Progenitor cell of endocrine pancreas (in vitro differentiated cells): ENCODE data around the gene KCTD19. TPM values are rescaled to one million over a fixed set of nuclear protein-coding genes. Genes with fewer than 3 reads are reported as not detected.

Experiments
- DNase-seq: peaks from one replicate; pipeline ENCODE4 v3.0.0; 2021; ENCODE audit warnings: low spot score; ENCODE audit not compliant: unreplicated experiment
- H3K27ac Mint-ChIP-seq: 2 replicates; pipeline ENCODE4 v1.8.0; 2021; ENCODE audit warnings: mild to moderate bottlenecking, moderate library complexity, mixed read lengths
- H3K27me3 Mint-ChIP-seq: 2 replicates; pipeline ENCODE4 v1.8.0; 2021; ENCODE audit warnings: mixed read lengths
- H3K36me3 Mint-ChIP-seq: 2 replicates; pipeline ENCODE4 v1.8.0; 2022; ENCODE audit warnings: mixed read lengths; ENCODE audit not compliant: insufficient read depth
- H3K4me1 Mint-ChIP-seq: 2 replicates; pipeline ENCODE4 v1.8.0; 2021; ENCODE audit warnings: low read depth, mixed read lengths
- H3K4me3 Mint-ChIP-seq: 2 replicates; pipeline ENCODE4 v1.8.0; 2021; ENCODE audit warnings: low read depth, mild to moderate bottlenecking, moderate library complexity, mixed read lengths
- H3K9me3 Mint-ChIP-seq: 2 replicates; pipeline ENCODE4 v1.8.0; 2021; ENCODE audit warnings: low read depth, mixed read lengths
- total RNA-seq: library from RNA; stranded (reverse); gene quantifications from 2 replicates; pipeline ENCODE4 v1.2.1, GENCODE V29; 2021
- TF ChIP-seq, protein P1 (sequence below): fragments of 200-600 bp; sonication (generic); IDR thresholded peaks from one replicate; pipeline ENCODE4 v1.5.0; 2021; ENCODE audit warnings: antibody characterized with exemption, mild to moderate bottlenecking; ENCODE audit not compliant: unreplicated experiment

KCTD19 gene
- total RNA-seq, 1 donor from 2014 or later = 0.14 TPM

DNA sequence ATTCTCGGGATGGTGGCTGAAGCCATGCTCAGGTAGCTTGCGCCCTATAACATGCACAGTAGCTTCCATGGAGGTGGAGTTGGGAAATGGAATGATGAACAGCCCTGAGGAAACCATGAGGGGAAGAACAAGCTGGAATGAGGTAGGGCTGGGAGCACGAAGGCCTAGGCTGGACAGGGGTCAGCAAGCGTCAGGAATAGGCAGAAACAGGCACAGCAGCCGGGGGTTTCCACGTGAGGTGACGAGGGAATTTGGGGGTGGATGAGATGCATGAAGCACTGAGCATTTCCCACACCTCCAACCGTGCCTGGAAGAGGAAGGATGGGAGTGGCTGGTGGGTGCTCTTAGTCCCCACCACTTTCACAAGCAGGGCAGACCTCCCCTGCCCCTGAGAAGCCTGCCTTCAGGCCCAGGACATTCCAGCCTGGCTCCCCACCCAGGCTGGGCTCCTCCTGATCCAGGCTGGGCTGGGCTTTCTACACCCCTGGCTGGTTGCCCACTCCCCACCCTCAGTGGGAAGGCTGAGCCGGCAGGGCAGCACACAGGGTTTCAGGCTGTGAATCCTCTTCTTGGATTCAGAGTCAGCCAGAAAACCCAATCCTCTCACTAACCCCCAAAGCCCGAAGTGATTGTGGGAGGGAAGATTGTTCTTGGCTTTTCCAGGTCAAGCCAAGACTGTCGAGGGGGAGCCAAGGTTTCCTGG lies 25.3 kb downstream of the KCTD19 start:
- Mint-ChIP-seq H3K4me1 (no peaks in the 10 kb centered on the region), H3K36me3 (no peaks in the 10 kb centered on the region), H3K27ac (no peak overlapping the region), H3K27me3 (peaks cover 23% of the 10 kb centered on the region), H3K4me3 (no peak overlapping the region), H3K9me3 (peaks cover 4% of the 10 kb centered on the region)
- TF ChIP-seq, protein P1, sequence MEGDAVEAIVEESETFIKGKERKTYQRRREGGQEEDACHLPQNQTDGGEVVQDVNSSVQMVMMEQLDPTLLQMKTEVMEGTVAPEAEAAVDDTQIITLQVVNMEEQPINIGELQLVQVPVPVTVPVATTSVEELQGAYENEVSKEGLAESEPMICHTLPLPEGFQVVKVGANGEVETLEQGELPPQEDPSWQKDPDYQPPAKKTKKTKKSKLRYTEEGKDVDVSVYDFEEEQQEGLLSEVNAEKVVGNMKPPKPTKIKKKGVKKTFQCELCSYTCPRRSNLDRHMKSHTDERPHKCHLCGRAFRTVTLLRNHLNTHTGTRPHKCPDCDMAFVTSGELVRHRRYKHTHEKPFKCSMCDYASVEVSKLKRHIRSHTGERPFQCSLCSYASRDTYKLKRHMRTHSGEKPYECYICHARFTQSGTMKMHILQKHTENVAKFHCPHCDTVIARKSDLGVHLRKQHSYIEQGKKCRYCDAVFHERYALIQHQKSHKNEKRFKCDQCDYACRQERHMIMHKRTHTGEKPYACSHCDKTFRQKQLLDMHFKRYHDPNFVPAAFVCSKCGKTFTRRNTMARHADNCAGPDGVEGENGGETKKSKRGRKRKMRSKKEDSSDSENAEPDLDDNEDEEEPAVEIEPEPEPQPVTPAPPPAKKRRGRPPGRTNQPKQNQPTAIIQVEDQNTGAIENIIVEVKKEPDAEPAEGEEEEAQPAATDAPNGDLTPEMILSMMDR = no peak
- DNase-seq = no peak

DNA sequence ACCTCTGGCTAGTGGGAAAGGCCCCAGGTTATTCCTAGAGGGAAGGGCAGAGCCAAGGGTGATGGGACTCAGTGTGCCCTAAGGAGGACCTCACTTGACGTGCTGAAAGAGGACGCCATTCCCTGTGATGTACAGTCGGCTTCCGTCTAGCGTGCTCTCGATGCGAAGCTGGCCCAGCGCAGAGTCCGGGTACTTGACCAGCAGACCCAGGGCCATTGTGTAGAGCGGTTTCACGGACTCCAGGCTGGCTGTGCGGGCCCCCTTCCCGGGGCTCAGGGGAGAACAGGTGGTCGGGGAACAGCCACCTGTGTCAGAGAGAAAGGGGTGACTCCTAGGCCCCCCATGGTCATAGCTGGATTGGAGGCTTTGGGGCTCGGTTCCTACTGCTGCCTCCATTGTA lies 27.3 kb downstream of the KCTD19 start:
- Mint-ChIP-seq H3K4me1 (no peaks in the 10 kb centered on the region), H3K9me3 (no peaks in the 10 kb centered on the region), H3K36me3 (no peaks in the 10 kb centered on the region), H3K4me3 (no peak overlapping the region), H3K27me3 (peaks cover 27% of the 10 kb centered on the region), H3K27ac (no peak overlapping the region)
- TF ChIP-seq, protein P1 = no peak
- no peak for DNase-seq

DNA sequence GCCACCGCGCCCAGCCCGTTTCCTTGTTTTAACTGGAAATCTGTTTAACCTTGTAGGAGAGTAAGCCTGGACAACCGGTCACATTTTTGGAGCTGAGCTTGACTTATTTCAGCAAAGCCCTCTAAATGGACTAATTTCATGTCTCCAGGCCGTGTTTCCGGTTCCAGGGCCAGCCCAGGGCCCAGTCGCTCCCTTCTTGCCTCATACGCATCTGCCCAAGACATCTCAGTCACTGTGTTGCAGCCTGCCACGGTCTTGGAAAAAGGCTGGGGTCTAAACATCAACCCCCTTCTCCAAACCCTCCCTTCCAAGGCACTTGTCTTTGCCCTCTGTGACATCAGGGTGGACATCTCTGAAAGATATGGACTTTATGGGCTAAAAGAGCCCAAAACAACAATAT lies 28.3 kb downstream of the KCTD19 start:
- no peak overlapping the region for H3K27ac Mint-ChIP-seq
- H3K27me3 Mint-ChIP-seq = peaks cover 27% of the 10 kb centered on the region
- H3K4me1 Mint-ChIP-seq = no peaks in the 10 kb centered on the region
- no peak for DNase-seq
- H3K9me3 Mint-ChIP-seq = no peaks in the 10 kb centered on the region
- TF ChIP-seq, protein P1 = no peak
- no peak overlapping the region for H3K4me3 Mint-ChIP-seq
- H3K36me3 Mint-ChIP-seq = no peaks in the 10 kb centered on the region

DNA sequence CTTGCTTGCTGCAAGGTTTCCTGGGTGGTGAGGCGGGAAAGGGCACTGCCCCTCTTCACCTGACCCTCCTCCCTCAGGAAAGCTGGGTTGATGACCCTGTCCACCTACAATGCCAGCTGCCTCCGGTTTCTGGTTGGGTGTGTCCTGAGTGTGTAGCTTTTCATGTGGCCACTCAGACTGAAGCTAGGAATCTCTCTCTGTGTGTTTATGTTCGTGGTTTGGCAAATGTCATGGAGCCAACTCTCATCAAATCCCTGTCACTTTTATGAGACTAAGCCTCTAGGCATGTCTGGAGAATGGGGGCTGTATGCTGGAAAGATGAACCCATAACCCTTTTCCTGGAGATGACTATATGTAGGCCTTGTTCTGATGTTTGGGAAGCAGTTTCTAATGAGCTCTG lies 30.1 kb downstream of the KCTD19 start:
- H3K9me3 Mint-ChIP-seq = no peaks in the 10 kb centered on the region
- TF ChIP-seq, protein P1 = no peak
- H3K36me3 Mint-ChIP-seq = no peaks in the 10 kb centered on the region
- H3K4me3 Mint-ChIP-seq = no peak overlapping the region
- no peak for DNase-seq
- H3K27ac Mint-ChIP-seq = no peak overlapping the region
- peaks cover 31% of the 10 kb centered on the region for H3K27me3 Mint-ChIP-seq
- H3K4me1 Mint-ChIP-seq = no peaks in the 10 kb centered on the region

DNA sequence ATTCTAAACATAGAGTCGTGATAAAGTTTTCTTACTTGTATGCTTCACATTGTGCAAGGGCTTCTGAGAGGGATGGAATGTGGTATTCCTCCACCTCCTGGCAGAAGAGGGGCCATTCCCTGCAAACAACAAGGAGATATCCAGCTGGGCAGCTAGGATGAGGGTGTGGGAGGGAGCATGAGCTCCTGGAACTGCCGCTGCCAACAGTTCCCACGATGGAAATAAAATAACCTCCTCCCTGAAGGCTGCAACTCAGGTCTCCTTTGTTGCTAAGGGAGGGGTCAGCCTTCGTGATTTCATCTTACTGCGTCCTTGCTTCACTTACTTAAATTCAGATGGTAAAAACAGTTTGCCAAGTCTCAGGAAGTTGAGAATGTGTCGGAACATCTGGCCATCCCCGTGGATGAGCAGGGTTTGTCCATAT lies 31.6 kb downstream of the KCTD19 start:
- TF ChIP-seq, protein P1 = no peak
- DNase-seq = no peak
- Mint-ChIP-seq H3K9me3 (no peaks in the 10 kb centered on the region), H3K4me3 (no peak overlapping the region), H3K4me1 (no peaks in the 10 kb centered on the region), H3K27ac (no peak overlapping the region), H3K27me3 (peaks cover 27% of the 10 kb centered on the region), H3K36me3 (no peaks in the 10 kb centered on the region)
